HG02840 (cell line): Measurements from ENCODE around the gene GPR107.

Source experiments
- ATAC-seq: cut with Tn5 transposase; IDR thresholded peaks from one replicate; pipeline ENCODE4 v1.9.1; 2021; ENCODE audit warnings: mild to moderate bottlenecking, moderate library complexity, moderate number of reproducible peaks; ENCODE audit not compliant: unreplicated experiment, low FRiP score

Gene GPR107

DNA sequence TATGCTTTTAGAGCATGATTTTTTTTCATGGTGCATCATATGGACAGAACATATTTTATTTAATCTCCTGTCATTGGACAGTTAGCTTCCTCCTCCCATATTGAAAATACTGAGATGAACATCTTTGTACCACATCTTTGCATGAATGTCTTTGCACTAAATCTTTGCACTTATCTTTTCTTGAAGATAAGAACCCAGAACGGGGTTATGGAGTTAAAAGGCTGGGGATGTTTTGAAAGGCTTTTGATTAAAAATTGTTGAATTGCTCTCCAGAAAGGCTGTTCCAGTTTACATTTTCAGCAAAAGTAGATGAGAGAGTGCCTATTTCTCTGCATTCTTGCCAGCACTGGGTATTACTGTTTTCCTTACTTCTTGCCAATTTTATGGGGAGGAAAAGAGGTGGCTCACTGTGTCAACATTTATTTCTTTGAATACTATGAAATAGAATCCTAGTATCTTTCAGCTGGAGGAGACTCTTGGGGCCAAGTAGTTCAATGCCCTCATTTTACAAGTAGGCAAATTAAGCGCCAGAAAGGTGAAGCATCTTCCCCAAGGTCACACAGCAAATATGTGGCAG is 125.7 kb downstream of the GPR107 start:
- ATAC-seq = no peak

DNA sequence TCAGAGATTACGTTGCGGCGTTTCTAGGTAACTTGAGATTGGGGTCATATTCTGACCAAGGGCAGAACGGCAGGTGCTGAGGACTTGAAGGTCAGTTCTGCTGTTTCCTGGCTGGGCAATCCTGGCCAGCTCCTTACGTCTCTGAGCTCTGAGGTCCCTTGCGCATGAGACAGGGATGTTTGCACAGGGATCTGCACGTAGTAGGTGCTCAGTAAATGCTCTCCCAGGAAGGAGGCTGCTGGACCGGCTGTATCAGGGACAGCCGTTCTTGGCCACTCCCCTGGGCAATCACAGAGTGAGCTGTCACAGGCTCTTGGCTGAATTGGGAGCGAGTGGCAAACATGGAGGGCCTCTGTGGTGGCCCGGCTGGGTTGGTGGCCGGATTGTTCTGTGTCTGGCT is 126.8 kb downstream of the GPR107 start:
- ATAC-seq = no peak

DNA sequence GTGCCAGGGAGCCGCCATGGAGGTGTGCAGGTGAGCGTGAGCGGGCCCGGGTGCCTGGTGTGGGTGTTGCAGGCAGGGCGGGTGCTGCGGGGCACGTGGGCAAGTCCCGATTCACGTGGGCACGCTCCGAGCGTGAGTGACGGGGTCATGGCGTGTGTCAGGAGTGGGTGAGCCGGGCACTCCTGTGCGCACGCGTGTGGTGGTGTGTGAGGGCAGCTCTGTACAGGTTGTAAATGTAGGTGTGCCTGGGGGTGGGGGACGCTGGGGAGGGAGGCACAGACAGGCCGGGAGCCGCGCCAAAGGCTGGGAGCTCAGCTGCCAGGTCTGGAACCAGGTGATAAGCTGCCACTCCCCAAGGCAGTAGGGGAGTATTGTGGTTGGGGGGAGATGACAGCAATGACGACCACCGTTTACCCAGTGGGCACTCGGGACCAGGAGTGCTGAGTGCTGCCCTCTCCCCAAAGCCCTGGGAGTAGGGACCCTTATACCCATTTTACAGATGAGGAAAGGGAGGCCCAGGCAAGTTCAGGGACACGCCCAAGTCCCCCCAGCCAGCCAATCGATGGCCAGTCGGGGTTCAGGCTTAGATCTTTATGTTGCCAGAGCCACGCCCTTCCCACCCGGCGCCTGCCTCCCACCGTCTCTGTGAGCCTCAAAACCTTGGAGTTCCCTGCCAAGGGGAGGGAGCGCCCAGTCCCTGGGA is 128.1 kb downstream of the GPR107 start:
- ATAC-seq = no peak

DNA sequence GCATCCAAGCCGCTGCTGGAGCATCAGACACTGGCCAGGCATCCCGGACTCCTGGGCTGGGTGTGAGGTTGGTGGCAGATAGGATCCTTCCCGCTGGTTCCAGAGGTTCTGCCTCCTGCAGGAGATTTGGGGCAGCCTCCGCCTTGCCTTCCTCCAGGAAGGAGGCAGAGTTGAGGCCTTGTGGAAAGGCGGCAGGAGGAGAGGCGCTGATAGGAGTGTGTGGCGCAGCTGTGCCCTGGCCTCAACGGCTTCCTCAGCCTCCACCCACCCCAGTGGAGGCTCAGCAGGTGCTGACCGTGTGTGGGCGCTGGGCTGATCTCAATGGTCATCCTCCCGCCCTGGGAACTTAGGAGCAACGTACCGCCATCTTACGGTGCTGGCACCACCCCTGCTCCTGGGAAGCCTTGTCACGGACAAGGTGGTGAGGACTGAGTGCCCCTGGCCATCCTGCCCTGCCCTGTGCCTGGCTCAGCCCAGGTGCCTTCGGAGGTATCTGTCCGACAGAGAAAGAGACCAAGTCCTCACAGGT is 128.7 kb downstream of the GPR107 start:
- ATAC-seq = no peak

DNA sequence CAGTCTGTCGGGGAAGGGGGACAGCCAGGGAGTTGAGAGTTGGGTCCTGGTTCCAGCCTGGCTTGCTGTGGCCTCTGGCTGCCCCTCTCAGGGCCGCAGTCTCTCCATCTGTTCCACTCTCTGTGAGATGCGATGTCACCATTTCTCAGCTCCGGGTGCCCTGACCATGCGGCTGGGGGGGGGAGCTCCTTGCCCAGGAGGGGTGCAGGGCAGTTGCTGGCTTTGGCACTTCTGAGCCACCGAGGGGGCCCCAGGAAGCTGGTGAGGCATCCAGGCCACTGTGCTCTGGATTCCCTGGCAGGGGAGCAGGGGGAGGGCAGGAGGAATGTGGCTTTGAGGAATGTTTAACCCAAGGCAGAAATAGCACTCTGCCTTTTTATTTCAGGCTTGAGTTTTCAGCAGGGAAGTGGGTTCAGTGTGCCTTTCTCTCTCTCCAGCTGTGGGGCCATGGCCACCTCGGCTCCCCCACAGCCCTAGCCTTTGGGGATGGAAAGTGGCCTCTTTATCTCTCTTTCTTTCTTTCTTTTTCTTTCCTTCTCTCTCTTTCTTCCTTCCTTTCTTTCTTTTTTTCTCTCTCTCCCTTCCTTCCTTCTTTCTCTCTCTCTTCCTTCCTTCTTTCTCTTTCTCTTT is 129.5 kb downstream of the GPR107 start:
- ATAC-seq = no peak

DNA sequence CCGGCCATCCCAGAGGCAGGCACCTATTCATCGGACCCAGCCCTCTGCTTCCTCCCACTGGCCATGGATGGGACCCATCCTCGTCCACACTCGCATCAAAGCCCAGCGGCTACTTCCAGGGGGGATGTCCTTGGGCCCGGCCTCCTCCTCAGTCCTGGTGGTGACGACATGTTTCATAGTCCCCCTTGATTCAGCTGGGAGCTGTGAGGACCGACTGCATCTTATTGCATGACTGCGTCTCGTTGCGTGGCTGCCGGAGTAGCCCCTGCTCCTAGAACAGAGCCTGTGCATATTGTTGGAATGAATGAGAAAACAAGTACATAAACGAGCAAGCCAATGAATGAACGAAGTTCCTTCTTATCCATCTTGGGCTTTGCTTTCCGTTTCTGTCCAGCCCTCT is 131.3 kb downstream of the GPR107 start:
- ATAC-seq = no peak

DNA sequence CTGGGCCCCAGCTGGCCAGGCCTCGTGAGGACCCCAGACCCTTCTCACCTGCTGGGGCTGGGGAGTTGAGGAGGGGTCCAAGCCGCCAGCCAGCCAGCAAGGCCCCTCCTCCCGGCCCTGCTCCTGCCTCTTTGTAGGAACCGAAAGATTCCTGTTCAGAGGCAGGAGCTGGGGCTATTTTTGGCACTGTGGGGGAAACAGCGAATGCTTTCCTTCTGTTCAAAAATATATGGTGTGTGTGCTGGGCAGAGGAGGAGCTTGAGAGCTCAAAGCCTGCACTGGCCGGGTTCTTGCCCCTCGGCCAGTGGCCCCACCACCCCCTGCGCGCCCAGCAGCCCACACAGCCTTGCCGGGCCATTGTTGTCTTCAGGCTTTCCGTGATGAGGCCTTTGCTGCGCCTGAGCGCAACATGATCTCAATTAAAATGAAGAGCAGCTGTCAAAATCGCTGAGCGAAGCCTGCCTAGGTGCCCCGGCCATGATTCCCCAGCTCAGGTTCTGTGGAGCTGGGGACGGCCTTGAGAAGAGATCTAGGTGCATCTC is 131.9 kb downstream of the GPR107 start:
- ATAC-seq = no peak

DNA sequence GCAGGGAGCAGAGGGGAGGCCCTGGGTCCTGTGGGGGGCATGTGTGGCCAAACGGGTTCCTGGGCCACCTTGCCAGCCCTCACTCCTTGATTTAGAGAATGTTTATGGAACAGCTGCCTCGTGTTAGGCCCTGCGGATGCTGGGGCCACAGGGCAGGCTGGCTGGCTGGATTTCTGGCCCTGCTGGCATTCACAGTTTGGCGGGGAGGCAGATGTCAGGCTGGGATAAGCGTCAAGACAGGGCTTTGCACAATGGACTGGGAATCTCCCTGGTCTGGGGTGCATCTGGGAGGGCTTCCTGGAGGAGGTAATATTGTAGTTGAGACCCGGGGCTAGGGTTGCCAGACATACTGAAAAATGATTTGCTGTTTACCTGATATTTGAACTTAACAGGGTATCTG is 132.3 kb downstream of the GPR107 start:
- ATAC-seq = no peak

DNA sequence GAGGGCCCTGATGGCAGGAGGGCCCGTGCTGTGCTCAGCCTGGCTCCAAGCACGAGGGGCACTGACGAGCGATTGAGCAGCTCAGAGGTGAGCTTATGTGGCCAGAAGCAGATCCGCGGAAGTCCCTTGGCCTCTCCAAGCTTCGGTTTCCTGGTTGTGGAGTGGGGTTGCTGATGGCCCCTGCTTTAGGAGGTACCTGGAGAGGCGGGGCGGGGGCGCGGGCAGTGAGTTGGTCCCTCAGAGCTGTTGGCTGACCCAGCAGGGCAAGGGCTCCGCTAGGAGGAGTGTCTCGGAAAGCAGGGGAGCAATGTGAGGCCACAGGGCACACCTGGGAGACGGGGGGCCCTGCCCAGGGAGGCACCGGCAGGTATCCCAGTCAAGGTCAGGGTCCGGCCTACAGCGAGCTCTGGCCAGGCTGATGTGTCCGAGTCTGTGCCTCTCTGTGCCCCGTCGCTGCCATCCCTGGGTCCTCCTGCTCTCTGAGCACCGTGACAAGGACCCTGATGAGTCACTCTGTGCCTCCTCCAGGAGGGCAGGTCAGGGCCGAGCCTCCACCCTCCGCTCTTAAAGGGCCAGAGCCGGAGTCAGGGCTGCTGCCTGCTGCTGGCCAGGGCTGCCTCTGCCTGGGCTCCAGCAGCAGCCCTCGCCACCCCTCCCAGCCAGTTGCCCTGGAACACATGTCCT is 133.3 kb downstream of the GPR107 start:
- no peak for ATAC-seq

DNA sequence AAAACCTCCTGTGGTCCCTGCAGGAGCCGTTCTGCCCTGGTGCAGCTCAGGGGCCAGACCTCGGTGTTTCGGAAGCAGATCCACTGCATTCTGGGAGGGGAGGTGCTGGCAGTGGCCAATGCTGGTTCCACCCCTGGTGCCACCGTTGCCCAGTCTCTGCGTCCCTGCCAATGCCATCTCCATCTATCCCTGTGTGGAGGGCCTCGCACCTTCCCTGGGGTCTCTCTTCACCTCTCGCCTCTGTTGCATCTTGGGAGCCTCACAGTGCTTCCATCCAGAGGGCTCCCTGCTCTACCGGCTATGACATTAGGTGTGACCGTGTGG is 133.8 kb downstream of the GPR107 start:
- ATAC-seq = no peak

DNA sequence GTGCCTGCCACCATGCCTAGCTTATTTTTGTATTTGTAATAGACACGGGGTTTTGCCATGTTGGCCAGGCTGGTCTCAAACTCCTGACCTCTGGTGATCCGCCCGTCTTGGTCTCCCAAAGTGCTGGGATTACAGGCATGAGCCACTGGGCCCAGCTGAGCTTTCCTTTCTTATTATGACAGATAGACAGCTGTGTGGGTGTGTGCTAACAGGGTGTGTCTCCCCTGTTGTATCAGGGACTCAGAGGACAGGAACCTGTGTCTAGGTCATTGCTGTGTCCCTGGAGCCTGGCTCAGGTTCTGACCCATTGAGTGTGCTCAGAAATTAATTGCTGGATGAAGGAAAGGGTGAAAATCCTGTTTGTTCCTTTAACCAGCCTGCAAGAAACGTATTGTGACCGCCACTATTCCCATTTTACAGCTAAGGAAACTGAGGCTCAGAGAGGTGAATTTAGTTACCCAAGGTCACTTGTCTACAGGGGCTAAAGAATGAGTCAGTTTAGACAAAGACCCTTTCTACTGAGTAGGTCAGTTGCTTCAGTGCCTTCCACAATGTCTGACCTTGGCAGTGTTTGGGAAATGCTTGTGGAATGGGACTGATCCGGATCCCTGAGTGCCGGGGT is 135.3 kb downstream of the GPR107 start:
- ATAC-seq = no peak
